ENCODE results near the gene CCT2. TPM values are rescaled to one million over a fixed set of nuclear protein-coding genes. Genes with fewer than 3 reads are reported as not detected.

CCT2 gene
- total and polyA plus RNA-seq, 9 of the 15 experiments (the other 6 are each of a cell fraction or from before 2014, with no cell fraction given), result 341 to 738 (median 490) TPM

- TF ChIP-seq PBX2 (CRISPR knock-in tag; IDR thresholded peaks at IDR 0.05; ENCODE audit: low read depth) (no peak), PBX2 (tag; conservative IDR thresholded peaks at IDR 0.05; ENCODE audit: low read depth) (no peak)
Observed at GRCh38 chr12:69627501-69627900, 42.2 kb downstream of the CCT2 start (continued).

GRCh38 chr12:69630191-69630590 lies 44.9 kb downstream of the CCT2 start:
- H2AFZ ChIP-seq (ENCODE audit: low read depth, low read length), result no peak overlapping the region
- H3K79me2 ChIP-seq (ENCODE audit: control insufficient read depth, insufficient read depth, low read length), result no peaks in the 10 kb centered on the region
- H3K4me2 ChIP-seq (ENCODE audit: insufficient read depth, low read length), result no peak overlapping the region
- whole genome bisulfite sequencing (ENCODE audit: insufficient coverage, low coverage, missing lambda C conversion rate), result 17% methylated on average over 6 of the region's 6 CpGs
- CTCF ChIA-PET (ENCODE audit: low intra/inter-chr PET ratio), result no interaction called here
- no peak overlapping the region for H3K27ac ChIP-seq (ENCODE audit: extremely low read depth, low read depth, low read length)
- intact Hi-C loops (cut with micrococcal nuclease), result loop anchor here (5.0 kb wide), 1 partner anchor 242 kb away; no protein-coding TSS in a partner anchor
- H3K9me3 ChIP-seq (replicated peaks; ENCODE audit: control insufficient read depth, insufficient read depth, low read depth, low read length), result no peaks in the 10 kb centered on the region
- no peaks in the 10 kb centered on the region for H3K36me3 ChIP-seq (ENCODE audit: control insufficient read depth, insufficient read depth, low read length)
- H3K9me1 ChIP-seq (ENCODE audit: control insufficient read depth, insufficient read depth, low read length), result no peaks in the 10 kb centered on the region
- peak in 3 of 4 experiments; percentile 20 to 39 (median 34) for DNase-seq (ENCODE audit: extremely low read depth in 1 of 4, low spot score in 3 of 4)
- TF ChIP-seq NR2C1 (IDR thresholded peaks at IDR 0.05) (no peak), NR2C1 (tag; IDR thresholded peaks at IDR 0.05) (0 out of 2 replicates have a peak, but pooled peaks have one; percentile 16), RAD51 (IDR thresholded peaks at IDR 0.05; ENCODE audit: borderline replicate concordance, low read depth) (no peak), RAD21 (CRISPR knock-in tag; conservative IDR thresholded peaks at IDR 0.05 in 1 of 2, IDR thresholded peaks at IDR 0.05 in 1 of 2) (peak in 1 of 2 experiments; percentile 47; a peak in 2 of 4 replicates), HOXB6 (CRISPR knock-in tag; IDR thresholded peaks at IDR 0.05; ENCODE audit: borderline replicate concordance) (no peak), CTCF (IDR thresholded peaks at IDR 0.05 in 2 of 3, conservative IDR thresholded peaks at IDR 0.05 in 1 of 3; ENCODE audit: insufficient read depth in 2 of 3, low read depth in 1 of 3, low read length in 3 of 3) (peak; percentile 49 to 56 (median 54); a peak in 4 of 6 replicates), RBM39 (optimal IDR thresholded peaks at IDR 0.05; ENCODE audit: low read depth, low read length) (no peak)
- FAIRE-seq, result peak; percentile 59
- in situ Hi-C loops (cut with MboI), result no loop called here
- H3K4me1 ChIP-seq (replicated peaks in 1 of 2; ENCODE audit: control insufficient read depth in 2 of 2, insufficient read depth in 2 of 2, low read length in 2 of 2), result peaks cover 4% of the 10 kb centered on the region in 2 experiments; a peak in 3 of 5 replicates
- H3K27me3 ChIP-seq (ENCODE audit: control insufficient read depth in 2 of 2, insufficient read depth in 2 of 2, low read length in 2 of 2), result 0 out of 5 replicates have a peak, but pooled peaks cover 0 to 6% of the 10 kb centered on the region in 2 experiments
- H3K9ac ChIP-seq (ENCODE audit: insufficient read depth in 1 of 2, low read depth in 2 of 2, low read length in 2 of 2), result no peak overlapping the region
- H3K4me3 ChIP-seq, result no peak overlapping the region
- H4K20me1 ChIP-seq (replicated peaks; ENCODE audit: control insufficient read depth, insufficient read depth, low read length), result no peaks in the 10 kb centered on the region
- POLR2A ChIA-PET, result interaction anchor here (1.1 to 2.5 kb wide), 2 partner anchors 12 to 31 kb away, joined by 3 to 5 read pairs; no protein-coding TSS in a partner anchor
- ATAC-seq, result peak; percentile 72
- no TSS peak for BruUV-seq (replicated peaks)
